Anterior cingulate cortex (tissue), 58 donors: ENCODE results near the gene PRICKLE1.

ENCODE experiments used
- DNase-seq, 58 donors: peaks; one replicate each; lab custom pipeline; 2025; lab: John Stamatoyannopoulos, UW

The PRICKLE1 gene

GRCh38 chr12:42590330-42590934, 886 bp upstream of the PRICKLE1 start:
- peak in 8 of 58 donors; percentile 4 to 41 (median 10) for DNase-seq

- DNase-seq: peak in 30 of 58 donors; percentile 7 to 51 (median 26)
Observed at GRCh38 chr12:42588524-42589464, 752 bp downstream of the PRICKLE1 start.

- peak in 2 of 58 donors; percentile 8 to 31 for DNase-seq
Observed at GRCh38 chr12:42587601-42588523, 1.7 kb downstream of the PRICKLE1 start.

- DNase-seq: no peak
Observed at GRCh38 chr12:42586268-42586667, 3.3 kb downstream of the PRICKLE1 start.

- DNase-seq: no peak
Observed at GRCh38 chr12:42585841-42586216, 3.7 kb downstream of the PRICKLE1 start.

GRCh38 chr12:42585154-42585840, 4.2 kb downstream of the PRICKLE1 start:
- no peak for DNase-seq

- no peak for DNase-seq
Observed at GRCh38 chr12:42584651-42585111, 4.9 kb downstream of the PRICKLE1 start.

GRCh38 chr12:42583016-42583415, 6.5 kb downstream of the PRICKLE1 start:
- no peak for DNase-seq

- no peak for DNase-seq
Observed at GRCh38 chr12:42582498-42582897, 7.0 kb downstream of the PRICKLE1 start.

GRCh38 chr12:42582050-42582449, 7.5 kb downstream of the PRICKLE1 start:
- no peak for DNase-seq

GRCh38 chr12:42576374-42576773, 13.2 kb downstream of the PRICKLE1 start:
- DNase-seq: no peak

GRCh38 chr12:42575717-42576116, 13.8 kb downstream of the PRICKLE1 start:
- DNase-seq: no peak

GRCh38 chr12:42574851-42575266, 14.7 kb downstream of the PRICKLE1 start:
- DNase-seq: no peak

- no peak for DNase-seq
Observed at GRCh38 chr12:42571327-42572009, 18.1 kb downstream of the PRICKLE1 start.

GRCh38 chr12:42570076-42570475, 19.5 kb downstream of the PRICKLE1 start:
- no peak for DNase-seq

GRCh38 chr12:42568952-42569915, 20.3 kb downstream of the PRICKLE1 start:
- DNase-seq: peak in 1 of 58 donors; percentile 50

GRCh38 chr12:42565633-42566032, 23.9 kb downstream of the PRICKLE1 start:
- DNase-seq: no peak

GRCh38 chr12:42564996-42565395, 24.6 kb downstream of the PRICKLE1 start:
- no peak for DNase-seq
